Suppressor macrophage treated with lipopolysaccharide for 4 hours (primary cell): ENCODE data around the gene STIL.

Source experiments
- DNase-seq: peaks from one replicate; pipeline ENCODE4 v3.0.0-alpha.2; 2020

STIL gene

DNA sequence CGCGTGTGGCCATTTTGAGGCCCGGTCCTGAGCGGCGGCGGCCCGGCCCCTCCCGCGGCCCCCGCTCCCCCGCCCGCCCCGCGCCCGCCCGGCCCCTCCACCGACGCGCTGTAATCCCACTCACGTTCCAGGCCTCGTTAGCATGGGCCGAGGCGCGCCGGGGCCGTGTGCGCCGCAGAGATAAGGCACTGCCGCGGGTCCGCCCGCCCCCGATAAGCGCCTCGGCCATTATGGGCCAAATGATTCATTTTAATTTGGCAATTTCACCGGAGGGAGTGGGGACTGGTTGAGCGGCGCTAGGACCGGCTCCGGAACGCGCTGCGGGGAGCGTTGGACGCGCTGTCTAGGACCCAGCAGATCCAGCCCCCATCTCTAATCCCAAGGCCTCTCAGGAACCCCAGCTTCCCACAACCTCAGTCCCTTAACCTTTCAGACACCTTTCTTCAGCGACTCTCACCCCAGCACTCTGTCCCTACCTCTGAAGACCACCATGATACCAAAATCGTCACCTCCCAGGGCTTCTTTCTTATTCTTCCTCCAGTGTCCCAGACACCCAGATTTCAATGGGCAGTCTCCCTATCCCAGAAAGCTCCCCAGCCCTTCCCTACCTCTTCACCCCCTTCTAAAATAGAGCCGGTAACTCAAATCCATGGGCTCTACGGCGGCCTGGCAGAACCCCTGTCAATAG is 81.6 kb downstream of the STIL start, which contains the start of gene TAL1:
Gene TAL1, minus strand, starts transcription at position 39 of the 688 bp plus-strand sequence. CDS start 6,337 bp downstream, outside the sequence.
- no peak for DNase-seq

DNA sequence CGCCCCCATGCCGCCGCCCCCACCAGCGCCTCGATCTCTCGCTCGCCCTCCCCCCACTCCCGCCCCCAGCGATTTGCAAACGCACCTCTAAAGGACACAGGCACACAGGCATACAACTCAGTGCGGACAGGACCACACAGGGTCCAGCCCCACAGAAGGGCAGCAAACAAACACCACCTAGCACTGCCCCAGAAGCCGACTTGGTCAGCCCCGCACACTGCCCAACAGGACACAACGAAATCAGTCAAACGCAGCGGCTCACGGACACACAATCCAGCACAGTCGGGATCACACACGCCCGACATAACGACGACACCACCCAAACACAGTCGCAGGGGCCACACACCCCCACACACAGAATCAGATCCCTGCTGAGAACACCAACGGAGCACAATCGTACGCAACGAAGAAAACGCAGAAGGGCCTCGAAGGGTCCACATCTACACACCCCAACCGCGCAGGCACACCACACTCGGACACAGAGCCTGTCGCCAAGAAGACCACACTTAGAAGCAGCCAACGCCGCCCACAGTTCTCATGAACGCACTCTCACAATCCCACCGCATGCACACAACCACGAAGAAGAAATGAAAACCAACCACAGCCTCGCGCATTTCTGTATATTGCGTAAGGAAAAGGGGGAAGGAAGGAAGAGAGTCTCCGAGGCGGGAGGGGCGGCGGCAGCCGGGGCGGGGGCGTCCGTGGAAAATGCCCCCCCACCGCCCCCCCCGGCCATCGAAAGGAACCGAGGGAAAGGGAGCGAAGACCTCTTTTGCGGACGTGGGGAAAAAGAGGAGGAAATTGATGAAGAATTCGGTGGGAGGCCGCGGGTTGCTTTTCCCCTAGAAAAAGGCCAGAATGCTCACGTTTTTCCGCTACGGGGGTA is 82.4 kb downstream of the STIL start:
- DNase-seq = peak; percentile 71

DNA sequence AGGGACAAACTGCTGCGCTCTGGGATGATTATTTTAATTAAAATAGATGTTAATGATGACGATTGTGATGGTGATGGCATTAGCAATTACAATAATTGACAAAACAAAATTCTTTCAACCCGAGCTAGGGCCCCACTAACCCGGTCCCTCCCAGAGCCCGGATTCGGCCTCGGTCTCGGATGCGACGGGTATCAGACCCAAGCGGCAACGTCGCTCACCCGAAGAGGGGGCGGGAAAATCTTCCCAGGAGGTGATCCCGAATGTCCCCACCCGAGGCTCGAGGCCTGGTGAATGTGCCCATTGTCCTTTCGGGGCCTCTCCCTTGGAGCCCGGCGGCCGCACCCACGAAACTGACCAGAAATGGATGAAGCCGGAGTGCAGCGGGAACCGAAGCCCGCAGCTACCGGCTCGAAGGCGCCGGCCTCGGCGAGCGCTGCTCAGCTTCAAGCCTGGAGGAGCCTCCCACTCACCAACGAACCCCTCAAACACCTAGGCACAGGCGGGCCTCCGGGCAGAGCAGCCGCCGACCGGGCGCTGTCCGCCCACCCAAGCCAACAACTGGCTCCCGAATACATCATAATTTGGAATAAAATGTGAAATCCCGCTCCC is 83.2 kb downstream of the STIL start:
- DNase-seq = no peak

DNA sequence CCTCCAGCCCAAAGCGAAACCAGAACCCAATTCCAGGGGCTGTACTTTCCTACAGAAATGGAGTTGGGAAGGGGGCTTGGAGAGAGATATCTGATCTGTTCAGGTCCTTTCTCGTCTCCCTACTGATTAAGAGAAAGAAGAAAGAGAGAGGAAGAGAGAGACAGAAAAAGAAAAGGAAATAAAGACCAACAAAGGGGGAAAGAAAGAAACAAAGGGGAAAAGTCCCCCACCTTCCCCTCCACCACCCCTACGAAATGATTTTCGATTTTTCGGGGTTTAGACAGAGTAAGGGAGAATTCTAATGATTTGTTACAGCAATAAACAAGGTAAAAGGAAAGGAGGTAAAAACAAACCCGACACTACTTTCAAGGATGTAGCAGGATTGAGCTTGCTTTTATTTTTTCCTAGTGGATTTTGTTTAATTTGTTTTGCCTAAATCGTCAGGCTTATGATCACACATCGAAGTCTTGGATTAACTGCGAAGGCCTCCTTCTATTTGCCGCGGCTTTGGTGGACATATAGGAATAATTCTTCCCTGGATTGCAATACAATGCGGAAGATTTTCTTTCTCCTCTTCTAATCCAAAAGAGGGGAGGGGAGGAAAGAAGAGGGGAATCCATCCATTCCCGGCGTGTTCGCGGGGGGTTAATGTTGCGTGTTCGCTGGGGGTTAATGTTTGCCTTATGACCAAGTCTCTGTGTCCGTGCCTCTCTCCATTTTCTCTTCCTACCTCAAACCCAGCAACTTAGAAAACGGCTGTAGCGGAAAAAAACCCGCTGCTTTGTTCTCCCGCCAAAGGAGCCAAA is 83.9 kb downstream of the STIL start:
- no peak for DNase-seq

DNA sequence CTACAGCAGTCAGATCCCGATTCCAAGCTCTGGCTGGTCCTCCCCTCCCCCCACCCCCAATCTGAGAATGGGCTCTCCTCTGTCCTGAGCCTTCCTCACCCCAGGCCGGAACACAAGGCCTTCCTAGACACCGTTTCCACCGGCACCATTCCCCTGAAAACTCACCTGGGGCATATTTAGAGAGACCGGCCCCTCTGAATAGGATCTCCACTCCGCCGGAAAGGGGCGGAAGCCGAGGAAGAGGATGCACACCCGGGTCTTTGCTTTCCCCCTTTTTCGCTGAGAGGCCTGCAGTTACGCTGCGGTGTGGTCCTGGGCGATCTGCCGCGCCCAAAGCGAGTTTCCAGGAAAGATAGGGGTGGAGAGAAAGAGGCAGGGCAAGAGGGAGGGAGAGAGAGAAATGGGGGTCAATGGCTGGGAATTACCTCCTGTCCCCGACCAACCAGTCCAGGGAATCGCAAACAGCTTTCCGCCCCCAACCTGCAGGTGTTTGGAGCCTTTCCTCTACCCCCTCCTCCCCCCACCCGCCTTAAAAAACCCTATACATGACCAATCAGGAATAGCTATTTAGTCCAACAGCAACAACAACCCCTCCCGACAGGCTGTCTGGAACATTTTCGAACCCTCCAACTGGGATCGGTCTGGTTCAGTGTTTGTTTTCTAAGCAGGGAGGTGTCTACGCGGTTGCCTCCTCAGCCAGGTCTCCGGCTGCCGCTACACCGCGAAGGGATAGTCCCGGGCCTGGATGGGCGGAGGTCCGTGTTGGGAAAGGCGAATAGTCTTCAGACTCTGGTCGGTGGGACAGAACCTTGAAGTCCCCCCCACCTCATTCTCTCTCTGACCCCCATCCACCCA is 84.7 kb downstream of the STIL start:
- no peak for DNase-seq

DNA sequence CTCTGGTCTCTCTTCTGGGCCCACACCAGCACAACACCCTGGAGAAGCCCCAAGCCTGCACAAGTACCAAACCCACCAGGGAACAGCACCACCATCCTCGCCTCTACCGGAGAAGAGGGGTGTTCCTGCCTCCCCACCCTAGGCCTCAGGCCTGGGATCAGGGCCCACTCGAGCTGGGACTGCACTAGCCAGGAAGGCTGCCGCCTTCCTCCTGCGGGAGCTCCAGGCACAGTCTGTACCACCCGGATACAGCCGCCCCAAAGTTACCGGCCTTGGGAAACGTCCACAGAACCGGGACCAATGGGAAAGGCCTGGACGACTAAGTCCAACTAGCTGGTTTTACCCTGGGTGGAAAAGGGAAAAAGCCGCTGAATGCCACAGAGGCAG is 85.3 kb downstream of the STIL start:
- no peak for DNase-seq

DNA sequence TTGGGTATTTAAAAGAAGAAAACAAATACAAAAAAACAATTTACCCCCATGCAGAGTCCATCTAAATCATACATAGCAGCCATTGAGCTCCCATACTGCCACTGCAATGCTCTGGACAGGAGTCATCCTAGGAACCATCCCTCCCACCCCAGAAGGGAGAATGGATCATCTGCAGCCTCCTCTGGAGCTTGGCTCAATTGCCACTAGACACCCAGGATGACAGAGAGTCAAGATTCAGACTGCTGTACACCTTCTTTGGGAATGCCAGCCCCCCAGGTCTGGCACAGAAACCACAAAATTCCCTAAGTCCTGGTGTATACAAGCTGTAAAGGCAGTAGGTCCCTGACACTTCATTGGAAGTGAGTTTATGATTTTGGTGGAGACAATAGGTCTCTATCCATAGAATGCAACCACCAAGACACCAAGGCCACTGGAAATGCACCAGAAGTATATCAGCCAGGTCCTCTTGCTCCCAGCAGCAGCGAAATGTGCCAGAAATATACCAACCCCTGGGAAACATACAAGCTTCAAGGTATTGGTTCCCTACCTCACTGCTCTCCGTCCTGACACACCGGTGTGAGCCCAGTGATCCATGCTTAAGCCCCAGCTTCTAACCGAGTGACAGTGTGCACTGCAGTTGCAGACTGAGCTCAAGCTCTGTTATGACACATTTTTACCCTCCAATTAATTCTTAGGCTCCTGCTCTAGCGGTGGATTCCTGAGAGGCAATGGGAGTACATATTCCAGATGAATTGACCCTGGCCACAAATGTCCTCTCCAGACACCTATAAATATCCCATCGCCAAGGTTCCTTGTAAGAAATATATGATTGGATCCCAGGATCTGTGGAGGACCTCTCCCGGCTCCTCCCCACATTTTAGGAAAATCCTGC is 86.4 kb downstream of the STIL start:
- no peak for DNase-seq

DNA sequence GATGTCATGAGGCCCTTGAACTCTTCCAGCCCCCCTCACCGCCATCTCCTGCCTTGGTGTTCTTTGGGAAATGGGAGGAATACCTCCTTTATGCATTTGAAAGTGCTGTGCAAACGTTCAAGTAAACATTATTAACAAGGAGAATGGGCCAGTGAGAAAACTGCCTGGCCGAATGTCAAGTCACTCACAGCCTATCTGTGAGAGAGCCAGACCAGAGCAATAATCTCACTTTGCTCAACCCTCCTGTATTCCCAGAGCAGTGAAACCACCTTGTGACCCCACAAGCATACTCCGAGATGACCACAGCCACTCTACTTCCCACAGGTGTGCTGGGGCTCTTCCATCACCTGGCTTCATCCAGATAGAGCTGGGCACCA is 87.1 kb downstream of the STIL start:
- DNase-seq = no peak

DNA sequence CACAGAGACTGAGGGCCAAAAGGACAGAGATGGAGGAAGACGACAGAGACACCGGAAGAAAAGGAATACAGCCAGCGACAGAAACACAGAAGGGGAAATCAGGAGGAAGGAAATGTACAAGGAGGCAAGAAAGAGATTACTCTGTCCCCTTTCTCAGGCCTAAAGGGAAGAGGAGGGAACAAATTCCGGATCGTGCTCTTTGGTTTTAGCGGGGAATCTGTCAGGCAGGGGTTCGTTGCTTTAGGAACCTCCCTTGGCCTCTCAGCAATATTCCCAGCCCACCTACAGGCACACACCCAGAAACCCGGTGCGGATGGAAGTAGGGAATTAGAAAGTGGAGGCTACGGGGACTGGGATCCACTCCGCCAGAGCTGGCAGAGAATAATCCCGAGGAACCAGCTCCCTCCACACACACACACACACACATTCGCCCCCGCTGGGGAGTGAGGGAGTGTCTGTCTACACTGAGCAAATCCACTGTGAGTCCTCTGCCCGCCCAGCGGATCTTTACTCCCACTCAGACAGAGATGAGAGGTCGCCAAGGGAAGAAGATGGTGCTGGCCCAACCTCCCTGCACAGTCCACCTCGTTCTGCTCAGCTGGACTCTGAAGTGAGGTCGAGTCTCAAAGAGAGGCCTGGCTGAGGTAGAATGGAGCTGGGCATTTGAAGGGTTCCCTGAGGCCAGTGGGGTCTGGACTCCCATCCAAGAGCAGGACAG is 87.7 kb downstream of the STIL start:
- DNase-seq = no peak

DNA sequence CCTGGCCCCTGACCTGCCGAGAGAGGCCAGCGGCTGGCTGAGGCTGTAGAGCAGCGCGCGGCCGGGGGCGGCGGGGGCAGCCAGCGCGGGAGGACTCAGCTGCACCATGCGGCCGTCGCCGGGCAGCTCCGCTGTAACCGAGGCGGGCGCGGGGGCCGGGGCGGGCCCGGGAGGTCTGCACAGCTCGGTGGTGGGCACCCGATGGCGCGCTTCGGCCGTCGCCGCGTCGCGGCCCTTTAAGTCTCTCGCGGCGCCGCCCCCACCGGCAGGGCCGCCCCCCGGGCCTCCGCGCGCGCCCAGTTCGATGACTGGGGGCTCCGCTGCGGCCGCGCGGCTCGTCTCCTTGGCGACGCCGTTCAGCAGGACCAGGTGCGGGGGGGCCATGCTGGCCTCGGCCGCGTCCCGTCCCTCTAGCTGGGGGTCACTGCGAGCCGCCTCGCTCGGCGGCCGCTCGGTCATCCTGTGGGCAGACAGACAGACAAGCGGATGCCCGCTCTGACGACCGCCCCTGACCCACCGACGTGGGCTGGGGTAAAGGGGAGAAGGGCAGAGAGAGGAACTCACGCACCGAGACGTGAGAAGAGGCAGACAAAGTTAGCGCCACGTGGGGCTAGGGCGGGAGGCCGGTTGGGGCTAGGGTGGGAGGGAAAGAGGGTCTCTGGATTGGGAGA is 88.4 kb downstream of the STIL start:
- DNase-seq = no peak

DNA sequence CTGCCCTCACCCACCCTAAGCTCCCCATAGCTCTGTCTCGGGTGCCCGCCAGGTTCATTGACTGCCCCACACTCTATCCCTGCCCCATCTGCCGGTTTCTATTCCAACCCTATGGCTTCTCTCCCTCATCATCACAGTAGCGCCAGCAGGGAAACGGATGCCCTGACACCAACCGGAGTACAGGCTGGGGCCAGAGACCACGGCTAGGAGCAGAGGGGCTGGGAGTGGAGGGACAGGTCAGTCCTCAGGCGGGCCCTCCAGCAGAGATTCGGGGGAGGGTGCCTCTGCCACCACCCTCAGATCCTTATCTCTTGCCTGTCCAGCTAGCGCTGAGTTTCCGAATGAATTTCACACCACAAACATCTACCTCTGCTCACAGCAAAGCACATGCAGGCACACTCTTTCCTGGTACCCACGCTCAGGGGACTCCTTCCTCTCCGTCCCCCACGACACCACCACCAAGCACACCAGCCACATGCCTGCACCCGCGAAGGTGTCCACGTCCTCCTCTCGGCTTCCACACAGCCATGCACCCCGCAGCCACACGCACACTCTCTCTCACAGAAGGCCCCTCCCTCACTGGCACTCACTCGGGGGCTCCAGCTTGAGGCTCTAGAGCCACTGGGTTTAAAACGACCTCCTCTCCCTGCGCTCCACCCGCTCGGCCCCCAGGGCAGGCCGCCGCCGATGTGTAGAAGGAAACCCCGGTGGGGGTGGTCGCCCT is 89.1 kb downstream of the STIL start:
- DNase-seq = no peak

DNA sequence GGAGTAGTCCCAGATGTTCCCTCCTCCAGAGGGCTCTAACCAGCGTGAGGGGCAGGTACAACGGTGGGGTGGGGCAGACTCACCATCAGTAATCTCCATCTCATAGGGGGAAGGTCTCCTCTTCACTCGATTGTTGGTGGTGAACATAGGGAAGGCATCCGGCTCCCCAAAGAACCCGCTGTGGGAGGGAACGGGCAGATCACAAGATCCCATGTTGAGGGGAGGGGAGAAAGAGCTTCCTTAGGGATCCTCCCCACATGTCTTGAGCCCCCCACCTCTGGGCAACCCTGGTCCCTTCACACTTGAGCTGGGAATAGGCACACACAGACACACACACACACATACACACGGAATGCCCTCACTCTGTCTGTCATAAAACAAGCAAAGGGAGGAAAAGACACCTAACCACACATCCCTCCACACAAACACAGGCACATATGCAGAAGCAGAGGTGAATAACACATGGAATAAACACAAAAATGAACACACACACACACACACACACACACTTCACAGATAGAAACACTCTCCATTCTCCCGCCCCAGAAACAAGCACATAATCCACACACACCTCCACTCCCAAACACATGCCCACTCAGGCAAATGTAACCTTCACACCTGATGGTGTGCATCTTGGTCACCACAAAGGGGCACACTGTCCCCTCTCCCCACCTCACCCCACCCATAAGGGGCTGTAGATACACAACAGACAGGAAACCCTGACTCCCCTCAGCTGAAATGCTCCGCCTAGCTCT is 89.8 kb downstream of the STIL start:
- no peak for DNase-seq

DNA sequence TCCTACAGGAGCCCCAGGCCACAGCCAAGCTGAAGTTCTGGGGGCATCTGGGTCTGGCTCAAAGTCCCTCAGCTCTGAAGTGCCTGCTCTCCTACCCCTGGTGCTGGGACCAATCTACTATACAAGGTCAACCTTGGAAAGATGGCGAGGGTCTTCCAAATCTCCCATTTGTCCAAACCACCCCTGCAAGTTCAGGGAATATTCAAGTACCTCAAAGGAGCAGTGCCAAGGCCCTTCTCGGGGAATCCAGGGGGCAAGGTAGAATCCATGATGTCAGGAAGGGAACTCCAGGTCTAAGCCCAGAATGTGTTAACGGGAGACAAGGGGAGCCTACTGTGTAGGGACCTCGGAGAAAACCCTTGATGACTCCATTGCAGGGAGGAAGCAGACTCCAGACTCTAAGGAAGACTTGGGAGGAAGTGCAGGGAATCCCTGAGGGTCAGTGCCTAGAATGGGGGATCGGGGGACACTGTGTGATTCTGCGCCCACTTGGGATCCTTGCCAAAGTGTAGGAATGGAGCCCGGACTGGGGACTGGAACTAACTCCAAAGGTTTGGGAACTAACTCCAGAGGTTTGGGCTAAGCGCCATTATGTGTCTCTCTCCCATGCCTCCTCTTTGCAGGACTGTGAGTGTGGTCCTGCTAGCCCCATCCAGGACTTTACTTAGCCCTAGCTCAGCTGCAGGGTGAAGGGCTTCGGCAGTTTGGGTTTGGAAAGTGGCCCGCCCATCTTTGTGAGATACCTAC is 90.6 kb downstream of the STIL start:
- no peak for DNase-seq

DNA sequence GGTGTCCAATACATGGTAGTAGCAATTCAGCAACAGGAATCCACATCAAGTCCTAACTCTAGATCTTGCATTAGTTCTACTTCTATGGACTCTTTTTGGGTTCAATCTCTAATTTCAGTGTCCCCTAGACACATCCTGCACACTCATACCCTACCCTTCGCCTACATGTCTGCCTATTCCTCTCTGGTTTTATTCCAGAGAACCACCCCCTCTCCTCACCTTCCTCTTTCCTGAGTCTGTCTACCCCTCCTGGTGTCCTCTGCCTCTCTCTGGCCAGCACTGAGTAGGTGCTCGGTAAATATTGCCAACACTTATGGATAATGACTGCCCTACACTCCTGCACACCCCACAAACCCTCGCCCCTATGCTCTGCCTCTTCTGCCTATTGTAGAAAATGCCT is 91.5 kb downstream of the STIL start:
- no peak for DNase-seq

DNA sequence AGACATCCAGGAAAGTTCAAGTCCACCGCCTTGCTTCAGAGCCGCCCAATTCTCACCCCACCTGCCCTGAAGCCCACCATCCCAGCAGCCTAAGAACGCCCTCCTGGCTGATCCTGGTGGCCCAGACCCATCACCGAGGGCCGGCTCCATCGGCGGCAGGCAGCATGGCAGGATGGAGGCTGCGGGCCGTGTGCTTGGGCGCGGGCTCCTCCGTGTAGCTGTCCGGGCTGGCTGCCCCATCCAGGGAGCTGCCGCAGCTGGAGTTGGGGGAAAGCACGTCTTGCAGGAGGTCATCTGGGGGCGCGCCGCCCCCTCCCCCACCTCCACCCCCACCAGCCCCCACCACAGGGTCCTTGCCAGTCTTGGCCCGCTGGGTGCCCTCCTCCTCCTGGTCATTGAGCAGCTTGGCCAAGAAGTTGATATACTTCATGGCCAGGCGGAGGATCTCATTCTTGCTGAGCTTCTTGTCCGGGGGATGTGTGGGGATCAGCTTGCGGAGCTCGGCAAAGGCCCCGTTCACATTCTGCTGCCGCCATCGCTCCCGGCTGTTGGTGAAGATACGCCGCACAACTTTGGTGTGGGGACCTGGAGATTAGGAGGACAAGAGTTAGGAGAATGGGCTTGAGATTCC is 94.2 kb downstream of the STIL start:
- DNase-seq = no peak

DNA sequence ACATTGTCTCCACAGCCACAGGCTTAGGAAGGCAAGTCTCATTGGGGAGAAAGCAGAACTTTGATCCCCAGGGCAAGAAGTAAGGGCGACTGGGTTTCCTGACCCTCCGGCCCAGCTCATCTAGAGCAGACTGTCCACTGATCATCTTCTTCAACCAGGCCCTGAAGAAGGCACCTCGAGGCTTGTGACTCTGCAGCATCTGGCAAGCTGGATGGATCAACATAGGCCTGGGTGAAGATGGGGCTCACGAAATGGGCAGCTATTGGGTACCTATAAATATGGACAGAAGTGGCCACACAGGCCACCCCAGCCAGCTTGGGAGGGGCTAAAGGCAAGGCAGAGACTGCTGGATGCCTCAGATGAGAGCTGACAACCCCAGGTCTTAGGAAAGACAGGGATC is 94.9 kb downstream of the STIL start:
- no peak for DNase-seq
